Gastrocnemius medialis (tissue), 4 donors: ENCODE measurements around the gene SLF1.

Source experiments
- CTCF ChIP-seq, 5 experiments: fragments of 450-650 bp in 3 of 5; fragments of 200-600 bp in 2 of 5; sonication (generic) in 2 of 5; IDR thresholded peaks in 4 of 5; conservative IDR thresholded peaks in 1 of 5; 1 replicate in 4 of 5; 2 replicates in 1 of 5; pipeline ENCODE4 v1.5.1; 2016 to 2019; ENCODE audit warnings: antibody characterized with exemption in 5 of 5, mild to moderate bottlenecking in 3 of 5, moderate library complexity in 3 of 5
- POLR2A ChIP-seq, 2 donors: fragments of 450-650 bp; IDR thresholded peaks; one replicate each; pipeline ENCODE4 v1.6.1; 2017; ENCODE audit warnings: antibody characterized with exemption in 2 of 2, mild to moderate bottlenecking in 2 of 2, moderate library complexity in 2 of 2

DNA sequence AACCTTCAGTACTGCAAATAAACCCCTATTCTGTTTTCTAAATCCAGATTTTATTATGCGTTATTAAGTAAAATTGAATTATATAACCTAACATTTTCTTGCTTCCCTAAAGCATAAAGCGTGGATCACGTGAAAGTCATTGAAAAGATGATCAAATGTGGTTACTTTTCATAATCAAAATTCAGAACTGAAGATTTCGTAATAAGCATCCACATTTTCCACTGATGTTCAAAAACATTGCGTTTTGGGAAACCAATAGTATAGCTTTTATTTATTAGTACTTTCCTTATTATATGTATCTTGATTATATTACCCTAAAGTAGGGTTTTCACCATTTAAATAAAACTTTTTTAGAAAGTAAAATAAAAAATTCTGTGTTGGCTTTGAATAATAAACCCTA, 1.8 kb downstream of the SLF1 start:
- TF ChIP-seq CTCF (IDR thresholded peaks at IDR 0.05 in 4 of 5, conservative IDR thresholded peaks at IDR 0.05 in 1 of 5) = no peak
- TF ChIP-seq POLR2A (IDR thresholded peaks at IDR 0.05) = no peak
